Measurements from ENCODE around the gene ASTN1. TPM values are rescaled to one million over a fixed set of nuclear protein-coding genes. Genes with fewer than 3 reads are reported as not detected.
A peak's percentile ranks its signal among the peaks of the same experiment; 100 is the strongest.

Gene ASTN1
- total RNA-seq, 1 donor from 2014 or later: not detected

- H3K4me3 ChIP-seq (ENCODE audit: low read depth, low read length): no peak overlapping the region
- H3K27me3 ChIP-seq (ENCODE audit: control insufficient read depth, insufficient read depth, low read length): no peaks in the 10 kb centered on the region
- H3K36me3 ChIP-seq (ENCODE audit: control insufficient read depth, insufficient read depth, low read length): no peaks in the 10 kb centered on the region
- FAIRE-seq (no peak), DNase-seq (ENCODE audit: low read depth) (no peak)
- no peak for TF ChIP-seq CTCF (IDR thresholded peaks at IDR 0.05; ENCODE audit: insufficient read depth, low read length, severe bottlenecking)
Observed at GRCh38 chr1:176869577-176869976, 294.9 kb downstream of the ASTN1 start.

- Histone ChIP-seq H3K4me3 (ENCODE audit: low read depth, low read length) (no peak overlapping the region), H3K36me3 (ENCODE audit: control insufficient read depth, insufficient read depth, low read length) (no peaks in the 10 kb centered on the region), H3K27me3 (ENCODE audit: control insufficient read depth, insufficient read depth, low read length) (no peaks in the 10 kb centered on the region)
- FAIRE-seq (no peak), DNase-seq (ENCODE audit: low read depth) (no peak)
- no peak for TF ChIP-seq CTCF (IDR thresholded peaks at IDR 0.05; ENCODE audit: insufficient read depth, low read length, severe bottlenecking)
Observed at GRCh38 chr1:176866011-176866714, 298.3 kb downstream of the ASTN1 start.

GRCh38 chr1:176864211-176864610 lies 300.3 kb downstream of the ASTN1 start:
- H3K36me3 ChIP-seq (ENCODE audit: control insufficient read depth, insufficient read depth, low read length): no peaks in the 10 kb centered on the region
- H3K4me3 ChIP-seq (ENCODE audit: low read depth, low read length): no peak overlapping the region
- H3K27me3 ChIP-seq (ENCODE audit: control insufficient read depth, insufficient read depth, low read length): no peaks in the 10 kb centered on the region
- no peak for TF ChIP-seq CTCF (IDR thresholded peaks at IDR 0.05; ENCODE audit: insufficient read depth, low read length, severe bottlenecking)
- no peak for FAIRE-seq
- no peak for DNase-seq (ENCODE audit: low read depth)

GRCh38 chr1:176863613-176864012 lies 300.9 kb downstream of the ASTN1 start:
- no peaks in the 10 kb centered on the region for H3K27me3 ChIP-seq (ENCODE audit: control insufficient read depth, insufficient read depth, low read length)
- DNase-seq (ENCODE audit: low read depth): no peak
- no peak overlapping the region for H3K4me3 ChIP-seq (ENCODE audit: low read depth, low read length)
- no peaks in the 10 kb centered on the region for H3K36me3 ChIP-seq (ENCODE audit: control insufficient read depth, insufficient read depth, low read length)
- no peak for FAIRE-seq
- no peak for TF ChIP-seq CTCF (IDR thresholded peaks at IDR 0.05; ENCODE audit: insufficient read depth, low read length, severe bottlenecking)

GRCh38 chr1:176858433-176858916 lies 306.0 kb downstream of the ASTN1 start:
- no peak for TF ChIP-seq CTCF (IDR thresholded peaks at IDR 0.05; ENCODE audit: insufficient read depth, low read length, severe bottlenecking)
- DNase-seq (ENCODE audit: low read depth): no peak
- no peaks in the 10 kb centered on the region for H3K27me3 ChIP-seq (ENCODE audit: control insufficient read depth, insufficient read depth, low read length)
- no peaks in the 10 kb centered on the region for H3K36me3 ChIP-seq (ENCODE audit: control insufficient read depth, insufficient read depth, low read length)
- no peak overlapping the region for H3K4me3 ChIP-seq (ENCODE audit: low read depth, low read length)
- FAIRE-seq: no peak

GRCh38 chr1:176857632-176858031 lies 306.9 kb downstream of the ASTN1 start:
- no peak for TF ChIP-seq CTCF (IDR thresholded peaks at IDR 0.05; ENCODE audit: insufficient read depth, low read length, severe bottlenecking)
- DNase-seq (ENCODE audit: low read depth) (peak; percentile 50), FAIRE-seq (no peak)
- Histone ChIP-seq H3K27me3 (ENCODE audit: control insufficient read depth, insufficient read depth, low read length) (no peaks in the 10 kb centered on the region), H3K36me3 (ENCODE audit: control insufficient read depth, insufficient read depth, low read length) (no peaks in the 10 kb centered on the region), H3K4me3 (ENCODE audit: low read depth, low read length) (no peak overlapping the region)

All from bronchial epithelial cell (primary cell).